NAMALWA (cell line): ENCODE results near the gene SPSB4.
"Not testable (repeated sequence)": the region's sequence is repeated elsewhere in the genome, so short reads cannot be mapped to it uniquely, and the experiment has no call there.

Source experiments
- DNase-seq: peaks from one replicate; pipeline ENCODE4 v3.0.0-alpha.2; 2015; ENCODE audit warnings: low spot score

The SPSB4 gene

GRCh38 chr3:141050576-141051442, at the start of gene SPSB4:
Gene SPSB4, plus strand, starts transcription at chr3:141051347. Its CDS starts 14,758 bp downstream, at chr3:141066105.
- no peak for DNase-seq

- DNase-seq, result no peak
Measured at GRCh38 chr3:141006344-141006743, 44.8 kb upstream of the SPSB4 start.

- DNase-seq, result no peak
Measured at GRCh38 chr3:141009496-141009895, 41.7 kb upstream of the SPSB4 start.

GRCh38 chr3:141011232-141011996, 39.7 kb upstream of the SPSB4 start:
- peak; percentile 85 for DNase-seq

GRCh38 chr3:141011997-141012262, 39.2 kb upstream of the SPSB4 start:
- no peak for DNase-seq

- DNase-seq, result no peak
Measured at GRCh38 chr3:141012571-141012970, 38.6 kb upstream of the SPSB4 start.

- no peak for DNase-seq
Measured at GRCh38 chr3:141015481-141015880, 35.7 kb upstream of the SPSB4 start.

GRCh38 chr3:141017366-141018322, 33.5 kb upstream of the SPSB4 start:
- DNase-seq, result not testable (repeated sequence)

- DNase-seq, result no peak
Measured at GRCh38 chr3:141019244-141019643, 31.9 kb upstream of the SPSB4 start.

GRCh38 chr3:141020143-141020830, 30.9 kb upstream of the SPSB4 start:
- DNase-seq, result no peak

- no peak for DNase-seq
Measured at GRCh38 chr3:141021261-141021660, 29.9 kb upstream of the SPSB4 start.

GRCh38 chr3:141030296-141030695, 20.9 kb upstream of the SPSB4 start:
- DNase-seq, result no peak

- no peak for DNase-seq
Measured at GRCh38 chr3:141039589-141039988, 11.6 kb upstream of the SPSB4 start.

- DNase-seq, result no peak
Measured at GRCh38 chr3:141044695-141045641, 6.2 kb upstream of the SPSB4 start.

- DNase-seq, result no peak
Measured at GRCh38 chr3:141045849-141046248, 5.3 kb upstream of the SPSB4 start.

- DNase-seq, result no peak
Measured at GRCh38 chr3:141047168-141047567, 4.0 kb upstream of the SPSB4 start.

GRCh38 chr3:141049681-141050080, 1.5 kb upstream of the SPSB4 start:
- DNase-seq, result peak; percentile 50

- DNase-seq, result no peak
Measured at GRCh38 chr3:141051443-141052200, 475 bp downstream of the SPSB4 start.

- DNase-seq, result no peak
Measured at GRCh38 chr3:141052201-141053069, 1.3 kb downstream of the SPSB4 start.
